Measurements from ENCODE around the gene ARHGAP26.
"Not testable (repeated sequence)": the region's sequence is repeated elsewhere in the genome, so short reads cannot be mapped to it uniquely, and the experiment has no call there.

ARHGAP26 gene

DNA sequence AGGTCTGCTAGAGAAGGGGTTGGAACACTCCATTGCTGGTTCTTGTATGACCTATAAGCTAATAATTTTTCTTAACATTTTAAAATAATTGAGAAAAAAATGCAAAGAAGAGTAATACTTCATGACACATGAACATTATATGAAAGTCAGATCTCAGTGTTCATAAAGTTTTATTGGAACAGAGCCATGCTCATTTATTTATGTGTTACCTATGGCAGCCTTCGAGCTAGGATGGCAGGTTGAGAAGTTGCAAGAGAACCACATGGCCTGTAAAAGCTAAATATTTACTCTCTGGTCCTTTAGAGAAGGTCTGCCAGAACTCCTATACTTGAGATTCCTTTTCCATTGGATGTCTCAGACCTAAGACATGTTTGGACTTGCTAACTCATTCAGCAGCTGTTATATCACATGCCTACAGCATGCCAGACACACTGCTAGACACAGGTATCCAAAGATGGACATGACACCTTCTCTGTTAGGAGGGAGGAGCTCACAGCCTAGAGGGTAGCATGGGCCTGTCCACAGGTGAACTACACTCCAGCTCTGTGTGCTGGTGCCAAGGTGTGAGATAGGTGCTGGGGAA lies 304.3 kb downstream of the ARHGAP26 start:
- no peak for DNase-seq

DNA sequence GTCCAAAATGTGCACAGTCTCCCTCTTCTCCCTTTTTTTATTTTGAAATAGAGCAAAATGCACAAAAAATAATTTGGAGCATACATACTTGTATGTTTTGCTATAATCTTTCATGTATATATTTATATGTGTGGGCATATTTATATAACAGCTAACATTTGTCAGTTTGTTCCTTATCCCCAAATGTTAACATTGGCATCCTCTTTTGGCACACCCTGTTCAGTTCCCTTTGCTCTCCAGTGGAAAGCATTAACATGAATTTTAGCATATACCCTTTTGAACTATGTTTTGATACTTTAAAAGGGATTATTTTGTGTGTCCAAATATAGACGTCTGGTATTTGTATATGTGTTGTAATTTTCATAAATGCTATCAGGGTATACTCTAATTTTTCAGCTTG lies 306.2 kb downstream of the ARHGAP26 start:
- DNase-seq, result no peak

DNA sequence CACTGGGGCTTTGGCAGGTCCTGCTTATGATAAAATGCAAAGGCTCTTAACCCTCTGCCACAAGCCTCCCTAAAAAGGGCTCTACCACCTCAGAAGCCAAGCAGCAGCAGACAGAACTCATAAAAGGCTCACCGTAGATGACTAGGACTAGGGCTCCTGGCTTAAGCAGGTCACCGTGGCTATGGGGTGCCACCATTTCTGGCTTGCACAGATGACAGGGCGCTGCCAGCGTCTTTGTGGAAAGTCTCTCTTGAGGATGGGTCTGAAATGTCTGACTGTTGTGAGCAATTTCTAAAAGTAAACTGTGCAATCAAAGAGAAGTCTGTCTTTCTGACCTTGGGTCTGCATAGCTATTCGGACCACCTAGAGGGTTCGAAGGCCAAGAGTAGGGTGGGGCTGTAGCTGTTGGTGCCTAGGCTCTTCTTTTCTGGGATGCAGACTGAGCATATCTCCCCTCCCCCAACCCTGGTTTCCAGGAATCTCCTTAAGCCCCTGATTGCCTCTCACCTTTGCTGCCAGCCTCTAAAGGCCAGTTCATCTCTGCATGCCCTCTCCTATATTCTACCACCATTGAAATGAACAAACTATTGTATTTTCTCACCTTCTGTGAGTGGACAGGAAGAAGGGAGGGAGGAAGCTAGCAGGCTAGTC lies 307.4 kb downstream of the ARHGAP26 start:
- no peak for DNase-seq

DNA sequence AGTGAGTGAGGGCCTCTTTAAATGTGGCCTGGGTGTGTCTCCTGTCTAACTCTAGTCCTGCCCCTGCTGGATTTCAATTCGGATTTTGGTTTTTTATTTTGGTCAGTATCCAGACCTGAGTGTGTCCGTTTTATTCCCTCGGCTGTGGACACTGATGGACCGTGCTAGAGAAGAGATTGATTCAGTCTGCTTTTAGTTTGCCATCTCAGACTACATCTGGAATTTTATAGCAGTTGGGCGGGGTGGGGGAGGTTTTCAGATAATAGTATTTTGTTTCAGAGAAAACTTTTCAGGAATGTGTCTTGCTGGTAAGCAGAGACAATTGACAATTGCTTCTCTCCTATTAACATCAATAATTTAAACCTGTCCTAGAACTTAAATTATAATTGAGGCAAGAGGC lies 308.1 kb downstream of the ARHGAP26 start:
- DNase-seq, result no peak

DNA sequence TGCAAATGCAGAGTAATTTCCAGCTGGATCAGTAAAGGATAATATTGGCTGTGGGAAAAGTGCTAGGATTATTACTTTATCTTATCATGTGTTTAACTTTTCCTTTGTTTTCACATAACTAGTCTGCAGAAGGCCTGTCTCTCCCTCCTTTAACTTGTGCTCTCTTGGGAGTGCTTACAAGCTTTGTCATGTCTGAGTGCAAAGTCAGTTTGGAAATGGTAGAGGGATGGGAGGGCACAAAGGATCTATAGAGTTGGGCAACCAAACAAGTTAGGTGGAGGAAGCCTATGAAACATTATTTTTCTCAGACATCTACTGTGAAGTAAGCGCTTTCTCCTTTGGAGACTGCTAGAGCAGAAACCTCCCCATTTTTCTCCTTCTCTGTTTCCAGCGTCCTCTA lies 308.8 kb downstream of the ARHGAP26 start:
- no peak for DNase-seq

DNA sequence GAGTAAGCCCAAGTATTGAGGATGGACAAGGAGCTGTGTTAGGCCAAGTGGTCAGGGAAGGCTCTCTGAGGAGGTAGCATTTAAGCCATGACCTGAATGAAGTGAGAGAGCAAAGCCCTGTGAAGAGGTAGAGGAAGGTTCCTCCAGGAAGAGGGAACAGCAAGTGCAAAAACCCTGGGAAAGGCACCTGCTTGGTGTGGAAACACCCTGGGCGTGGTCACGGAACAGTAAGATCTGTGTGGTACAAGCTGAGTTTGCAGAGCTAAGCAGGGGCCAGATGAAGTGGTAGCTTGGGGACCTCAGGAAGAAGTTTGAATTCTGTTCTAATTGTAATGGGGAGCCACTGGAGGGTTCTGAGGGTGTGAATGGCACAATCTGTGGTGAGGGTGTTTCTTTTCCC lies 310.2 kb downstream of the ARHGAP26 start:
- DNase-seq, result no peak

DNA sequence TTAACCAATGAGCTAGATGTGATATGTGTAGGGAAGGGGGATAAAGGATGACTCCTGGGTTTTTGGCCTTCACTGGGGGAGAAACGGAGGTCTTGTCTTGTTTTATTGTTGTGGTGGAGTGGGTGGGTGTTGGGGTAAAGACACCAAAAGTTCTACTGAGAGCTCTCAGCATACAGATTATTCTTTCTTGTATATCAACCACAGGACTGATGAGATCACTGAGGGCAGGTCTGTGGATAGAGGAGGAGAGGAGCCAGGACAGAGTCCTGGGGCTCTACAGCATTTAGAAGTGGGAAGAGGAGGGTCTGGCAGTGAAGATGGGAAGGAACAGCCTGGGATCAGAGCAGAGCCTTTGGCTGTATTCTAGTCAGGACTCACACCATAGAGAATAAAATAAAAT lies 310.8 kb downstream of the ARHGAP26 start:
- no peak for DNase-seq

DNA sequence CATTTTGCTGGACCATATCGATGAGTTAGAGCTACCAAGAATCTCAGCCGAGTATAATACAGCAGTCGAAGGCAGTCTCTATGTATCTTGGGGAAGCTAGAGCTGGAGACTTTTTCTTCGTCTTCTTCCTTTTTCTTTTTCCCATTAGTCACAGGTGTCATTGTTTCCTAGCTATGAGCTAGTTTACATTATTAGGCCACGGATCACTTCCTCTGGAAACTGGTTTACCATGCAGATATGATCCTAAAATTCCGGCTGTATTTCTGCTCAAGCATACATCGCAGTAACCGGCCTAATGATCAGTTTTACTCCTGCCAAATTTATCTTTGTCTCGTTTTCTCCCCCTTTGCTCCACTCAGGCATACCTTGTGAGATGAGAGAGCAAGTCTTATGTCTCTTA lies 312.8 kb downstream of the ARHGAP26 start:
- no peak for DNase-seq

DNA sequence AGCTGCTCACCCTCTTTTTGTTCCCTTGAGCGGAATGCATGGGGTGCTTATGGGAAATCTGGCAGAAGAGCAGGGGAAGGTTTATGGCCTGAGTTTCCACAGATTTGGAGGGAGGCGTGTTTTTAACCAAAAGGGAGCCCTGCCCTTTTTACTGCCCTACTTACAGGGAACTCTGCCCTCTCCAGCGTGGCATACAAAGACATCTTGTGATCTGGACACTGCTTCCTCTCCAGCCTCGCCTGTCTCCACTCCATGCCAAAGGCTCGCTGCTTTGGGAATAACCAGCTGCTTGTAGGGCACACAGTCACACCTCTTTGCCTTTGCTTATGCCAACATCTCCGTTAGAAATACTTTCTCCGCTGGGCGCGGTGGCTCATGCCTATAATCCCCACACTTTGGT lies 314.2 kb downstream of the ARHGAP26 start:
- DNase-seq, result no peak

DNA sequence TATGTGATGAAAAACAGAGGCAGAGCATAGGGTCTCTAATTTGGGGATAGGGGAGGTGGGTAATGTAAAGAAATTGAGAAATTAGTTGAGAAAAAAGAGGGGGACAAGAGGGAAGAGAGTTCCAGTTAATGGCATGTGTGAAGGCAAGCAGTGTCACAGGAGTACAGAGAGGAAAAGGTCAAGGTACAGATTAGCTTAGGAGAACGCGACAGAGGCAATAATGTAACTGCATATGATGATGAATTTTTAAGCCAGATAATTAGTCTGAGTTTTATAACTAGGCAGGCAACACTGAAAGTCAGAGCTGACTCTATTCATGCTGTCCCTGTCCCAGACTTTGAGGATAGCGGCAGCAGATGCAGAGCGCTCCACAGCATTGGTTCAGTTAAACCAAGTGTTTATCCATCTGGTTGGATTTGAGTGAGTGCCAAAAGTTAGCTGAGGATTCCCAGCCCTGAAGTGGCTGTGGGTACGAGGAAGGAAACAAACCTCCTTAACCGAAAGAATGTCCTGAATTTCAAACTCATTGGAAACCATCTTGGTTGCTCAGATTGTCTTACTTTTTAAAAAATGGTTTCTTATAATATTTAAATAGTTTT lies 315.2 kb downstream of the ARHGAP26 start:
- DNase-seq, result no peak

DNA sequence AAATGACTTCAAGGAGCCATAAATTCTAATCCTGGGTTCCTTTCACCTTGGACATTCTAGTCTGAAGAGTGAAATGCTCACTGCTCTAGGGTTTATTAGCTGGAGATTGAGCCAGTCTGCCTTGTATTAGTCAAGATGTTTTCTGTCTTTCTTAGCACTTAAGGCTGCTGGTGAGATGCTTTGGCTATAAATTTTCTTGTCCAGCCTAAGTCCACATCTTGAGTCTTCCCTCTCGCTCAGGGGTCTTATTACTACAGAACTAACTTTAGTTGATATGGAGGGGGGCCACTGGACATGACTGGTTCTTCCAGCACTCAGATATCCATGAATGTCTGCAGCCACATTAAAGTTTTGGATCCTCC lies 316.4 kb downstream of the ARHGAP26 start:
- no peak for DNase-seq

DNA sequence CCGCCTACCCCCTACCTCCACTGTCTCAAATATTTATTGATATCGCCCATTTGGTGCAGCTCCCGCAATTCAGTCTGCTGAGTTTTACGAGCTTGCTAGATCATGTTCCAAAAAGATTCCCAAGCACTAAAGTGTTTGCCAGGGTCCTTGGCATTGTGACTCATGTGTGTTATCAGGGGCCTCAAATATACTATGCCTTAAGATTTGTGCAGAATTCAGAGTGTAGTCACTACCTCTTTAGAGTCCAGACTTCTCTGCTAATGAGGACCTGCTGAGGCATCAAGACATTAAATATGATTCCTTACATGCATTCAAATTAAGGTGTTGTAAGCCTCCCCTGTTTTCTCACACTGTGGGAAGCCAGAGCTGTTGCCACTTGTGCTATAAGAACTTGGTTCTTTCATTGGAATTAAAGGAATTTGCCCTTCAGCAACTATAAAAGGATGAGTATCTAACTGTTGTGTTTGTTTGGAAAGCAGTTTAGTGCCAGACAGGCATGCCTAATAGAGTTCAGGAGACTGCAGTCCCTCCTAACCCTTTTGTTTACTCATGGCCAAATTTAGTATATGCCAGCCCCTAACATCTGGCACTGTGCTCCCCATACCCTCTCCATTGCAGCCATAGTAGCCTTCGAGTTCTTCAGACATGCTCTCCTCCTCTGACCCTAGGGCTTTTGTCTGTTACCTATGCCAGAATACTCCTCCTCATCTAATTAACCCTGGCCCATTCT lies 316.9 kb downstream of the ARHGAP26 start:
- DNase-seq, result no peak

DNA sequence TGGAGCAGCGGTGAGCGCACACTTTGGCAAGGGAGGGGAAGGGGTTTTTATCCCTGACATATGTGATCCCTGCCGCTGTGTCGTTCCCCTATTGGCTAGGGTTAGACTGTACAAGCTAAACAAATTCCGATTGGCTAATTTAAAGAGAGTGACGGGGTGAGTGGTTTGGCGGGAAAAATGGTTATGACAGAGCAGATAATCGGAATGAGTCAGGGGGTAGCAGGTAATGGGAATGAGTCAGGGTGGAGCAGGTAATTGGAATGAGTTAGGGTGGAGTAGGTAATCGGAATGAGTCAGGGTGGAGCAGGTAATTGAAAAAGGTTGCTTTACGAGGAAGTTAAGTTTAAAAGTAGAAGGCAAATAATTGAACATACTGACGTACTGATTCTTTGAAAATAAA lies 318.5 kb downstream of the ARHGAP26 start:
- not testable (repeated sequence) for DNase-seq

DNA sequence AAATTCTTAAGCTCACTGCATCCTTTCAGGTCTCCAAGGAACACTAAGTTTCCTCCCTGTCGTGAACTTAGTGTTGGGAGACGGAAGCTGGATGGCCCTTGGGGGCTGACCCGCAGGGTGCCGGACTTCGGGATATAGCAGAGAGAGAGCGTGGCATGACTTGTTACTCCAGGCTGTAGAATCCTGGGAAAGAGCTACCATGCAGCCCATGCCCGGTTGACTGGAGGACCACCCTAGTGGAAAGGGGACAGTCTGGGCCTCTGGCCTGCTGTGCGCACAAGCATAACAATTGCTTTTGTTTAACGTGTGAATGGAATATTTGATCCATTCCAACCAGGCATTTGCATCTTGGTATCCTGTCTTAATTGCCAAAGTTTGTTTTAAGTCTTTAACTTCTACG lies 319.9 kb downstream of the ARHGAP26 start:
- not testable (repeated sequence) for DNase-seq

DNA sequence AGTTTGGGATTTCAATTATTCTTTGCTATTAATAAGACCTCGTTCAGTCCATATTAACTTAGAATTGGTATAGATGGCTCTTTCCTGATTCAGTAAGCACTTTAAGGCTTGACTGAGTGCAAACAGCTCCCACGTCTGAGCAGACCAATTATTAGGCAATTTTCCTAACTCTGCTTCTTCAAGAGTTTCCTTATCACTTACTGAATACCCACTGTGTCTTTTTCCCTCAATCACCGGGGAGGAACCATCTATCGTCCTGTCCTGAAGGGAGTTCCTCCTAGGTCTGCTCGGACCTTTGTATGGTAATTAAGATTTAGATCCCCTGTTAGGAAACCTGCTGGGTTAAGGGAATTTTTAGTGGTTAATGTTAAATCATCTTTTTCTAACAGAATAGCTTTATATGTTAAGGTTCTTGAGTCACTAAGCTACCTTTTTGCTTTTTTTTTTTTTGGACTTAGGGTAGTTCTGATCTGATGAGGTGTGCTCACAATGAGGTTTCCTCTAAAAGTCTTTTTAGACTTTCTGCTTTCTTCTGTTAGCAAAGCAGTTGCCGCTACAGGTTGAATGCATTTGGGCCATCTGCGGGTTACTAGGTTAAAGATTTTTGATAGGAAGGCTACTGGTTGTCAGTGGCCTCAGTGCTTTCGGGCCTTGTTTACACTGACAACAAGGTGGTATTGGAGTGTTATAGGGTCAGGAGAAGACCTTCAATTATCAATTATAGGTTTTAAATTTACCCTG lies 322.7 kb downstream of the ARHGAP26 start:
- not testable (repeated sequence) for DNase-seq

DNA sequence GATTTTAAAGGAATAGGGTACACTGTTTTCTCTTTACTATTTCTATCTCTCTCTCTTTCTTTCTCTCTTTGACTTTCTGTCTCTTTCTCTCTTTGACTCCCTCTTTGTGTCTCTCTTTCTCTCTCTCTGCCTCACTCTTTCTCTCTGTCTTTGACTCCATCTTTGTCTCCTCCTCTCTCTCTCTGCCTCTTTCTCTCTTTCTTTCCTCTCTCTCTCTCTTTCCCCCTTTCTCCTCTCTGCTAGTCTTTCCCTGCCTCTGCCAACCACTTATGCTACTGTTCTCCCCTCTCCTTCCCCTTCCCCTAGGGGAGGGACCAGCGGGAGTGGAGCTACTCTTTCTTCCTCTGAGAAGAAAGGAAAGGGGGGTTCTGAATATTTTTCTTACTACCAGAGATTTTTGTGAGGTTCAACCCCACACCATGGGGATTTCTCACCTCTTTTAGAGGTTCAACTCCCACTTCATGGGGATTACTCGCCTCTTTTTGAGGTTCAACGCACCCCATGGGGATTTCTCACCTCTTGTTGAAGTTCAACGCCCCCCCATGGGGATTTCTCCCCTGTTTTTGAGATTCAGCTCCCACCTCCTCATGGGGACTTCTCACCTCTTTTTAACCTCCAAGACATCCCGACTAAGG lies 323.4 kb downstream of the ARHGAP26 start:
- DNase-seq, result no peak

DNA sequence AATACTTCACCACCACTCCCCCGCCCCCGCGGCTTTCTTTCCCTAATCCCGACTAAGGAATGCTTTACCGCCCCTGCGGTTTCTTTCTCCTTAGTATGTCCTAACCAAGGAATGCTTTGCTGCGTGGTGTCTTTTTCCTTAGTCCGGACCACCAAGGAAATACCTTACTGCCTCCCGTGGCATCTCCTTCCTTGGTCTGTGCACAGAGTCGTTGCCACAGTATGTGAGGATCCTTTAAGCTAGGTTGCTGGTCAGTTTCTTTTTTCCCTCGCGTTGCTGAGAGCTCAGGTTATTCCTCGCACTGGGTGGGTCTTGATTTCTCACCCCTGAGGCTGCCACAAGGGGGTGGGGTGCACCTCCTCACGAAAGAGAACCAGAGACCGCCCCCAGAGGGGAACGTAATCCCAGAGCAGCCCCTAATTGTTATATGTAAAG lies 323.9 kb downstream of the ARHGAP26 start:
- DNase-seq, result no peak

DNA sequence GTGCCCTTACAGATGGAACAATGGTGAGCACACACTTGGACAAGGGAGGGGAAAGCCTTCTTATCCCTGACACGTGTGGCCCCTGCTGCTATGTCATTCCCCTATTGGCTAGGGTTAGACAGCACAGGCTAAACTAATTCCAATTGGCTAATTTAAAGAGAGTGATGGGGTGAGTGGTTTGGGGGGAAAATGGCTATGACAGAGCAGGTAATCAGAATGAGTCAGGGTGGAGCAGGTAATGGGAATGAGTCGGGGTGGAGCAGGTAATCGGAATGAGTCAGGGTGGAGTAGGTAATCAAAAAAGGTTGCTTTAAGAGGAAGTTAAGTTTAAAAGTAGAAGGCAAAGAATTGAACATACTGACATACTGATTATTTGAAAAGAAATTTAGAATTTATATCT lies 324.4 kb downstream of the ARHGAP26 start:
- not testable (repeated sequence) for DNase-seq

DNA sequence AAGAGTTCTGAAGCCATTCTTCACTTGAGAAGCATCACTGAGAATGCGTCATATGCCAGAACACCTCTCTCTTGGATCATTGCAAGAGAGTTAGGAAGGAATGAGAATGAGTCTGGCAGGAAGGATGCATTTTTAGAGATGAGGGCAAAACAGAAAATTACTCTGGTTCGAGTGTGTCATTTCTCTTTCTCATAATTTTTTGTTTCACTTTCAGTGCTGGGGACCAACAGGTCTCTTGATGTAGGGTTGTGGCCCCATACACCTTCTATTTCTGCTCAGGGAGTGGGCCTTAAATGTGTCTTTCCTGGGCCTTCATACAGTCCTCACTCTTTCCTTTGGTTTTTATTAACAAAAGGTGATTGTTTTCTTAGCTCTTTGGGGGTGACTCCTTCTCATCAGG lies 330.9 kb downstream of the ARHGAP26 start:
- no peak for DNase-seq

DNA sequence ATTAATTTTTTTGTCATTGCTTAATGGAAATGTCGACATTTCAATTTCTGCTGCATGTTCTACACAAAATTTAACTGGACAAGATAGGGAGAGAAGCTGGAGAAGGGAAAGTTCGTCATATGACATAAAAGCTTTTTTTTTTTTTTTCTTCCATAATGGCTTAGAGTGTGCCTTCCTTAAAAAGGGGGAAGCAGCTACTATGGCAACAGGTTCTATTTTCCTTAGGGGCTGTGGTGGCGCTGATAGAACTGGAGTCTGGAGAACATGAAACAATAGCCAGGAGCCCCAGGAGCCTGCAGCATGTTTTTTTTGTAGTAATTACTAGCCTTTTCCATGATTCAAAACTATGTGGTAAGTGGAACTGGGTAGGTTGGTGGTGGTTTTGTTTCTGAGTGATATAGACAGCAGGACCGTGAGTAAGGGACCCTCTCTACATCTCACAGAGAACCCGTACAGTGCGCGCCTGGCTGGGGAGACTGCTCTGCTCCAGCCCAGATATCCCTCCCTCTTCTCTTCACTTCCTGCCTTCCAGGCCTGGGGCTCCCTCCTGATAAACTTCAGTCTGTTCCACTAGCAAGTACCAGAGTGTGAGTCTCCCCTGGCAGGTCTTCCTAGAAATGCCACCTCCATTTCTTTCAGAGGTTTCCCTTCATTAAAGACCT lies 331.7 kb downstream of the ARHGAP26 start:
- DNase-seq, result peak; percentile 56

DNA sequence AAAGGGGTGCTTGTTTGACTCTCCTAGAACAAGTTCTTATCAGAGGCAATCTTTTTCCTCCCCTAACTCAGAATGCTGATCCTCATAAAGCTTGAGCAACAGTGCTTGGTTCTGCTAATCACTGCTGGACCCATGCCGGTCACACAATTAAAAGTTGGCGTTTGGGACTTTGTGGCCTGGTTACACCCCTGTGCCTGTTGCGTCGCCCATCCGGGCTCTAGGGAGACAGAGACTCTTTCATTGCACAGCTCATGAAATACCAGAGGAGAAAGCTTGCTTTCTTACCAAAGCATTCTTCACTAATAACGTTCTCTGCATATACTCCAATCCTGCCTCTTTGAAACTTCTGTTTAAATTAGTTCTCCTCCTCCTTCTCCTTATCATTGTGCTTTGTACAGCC lies 332.2 kb downstream of the ARHGAP26 start:
- DNase-seq, result no peak

DNA sequence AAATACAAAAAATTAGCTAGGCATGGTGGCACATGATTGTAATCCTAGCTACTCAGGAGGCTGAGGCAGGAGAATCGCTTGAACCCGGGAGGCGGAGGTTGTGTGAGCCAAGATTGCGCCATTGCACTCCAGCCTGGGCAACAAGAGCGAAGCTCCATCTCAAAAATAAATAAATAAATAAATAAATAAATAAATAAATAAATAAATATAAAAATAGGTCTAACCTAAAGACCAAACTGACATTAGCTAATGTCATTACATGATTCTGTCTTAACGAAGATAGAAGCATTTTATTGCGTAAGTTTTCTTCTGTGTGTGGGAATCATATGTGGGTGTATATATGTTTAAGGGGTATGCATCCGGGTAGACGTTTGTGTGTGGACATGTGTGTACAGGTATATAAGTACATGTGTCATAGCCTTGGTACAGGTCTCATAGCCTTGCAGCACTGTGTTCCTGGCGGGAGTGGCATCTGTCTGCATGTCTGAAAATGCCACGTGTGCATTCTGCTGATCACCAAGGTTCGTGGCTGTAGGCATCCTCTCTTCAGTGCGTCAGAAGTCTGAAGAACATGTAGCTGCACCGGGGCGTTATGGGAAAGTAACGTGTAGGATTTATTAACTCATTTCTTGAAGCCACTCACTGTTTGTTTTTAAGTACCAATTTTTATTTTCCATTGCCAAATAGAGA lies 335.2 kb downstream of the ARHGAP26 start:
- peak; percentile 20 for DNase-seq

Data from stimulated activated CD4-positive, alpha-beta T cell treated with anti-CD3 and anti-CD28 coated beads, Interleukin-4, amount 100 ng/mL, for 24 hours (primary cell).